Coronary artery (tissue), 2 donors: Measurements from ENCODE around the gene XRN1.
"Not testable (repeated sequence)": the region's sequence is repeated elsewhere in the genome, so short reads cannot be mapped to it uniquely, and the experiment has no call there.

Source experiments
- DNase-seq: peaks from one replicate; pipeline ENCODE4 v3.0.0-alpha.2; 2017; ENCODE audit warnings: low spot score
- H3K27ac ChIP-seq, 2 donors: fragments of 200-600 bp; sonication (generic); one replicate each; pipeline ENCODE4 v1.5.1; 2016 to 2019
- H3K4me3 ChIP-seq: fragments of 200-600 bp; sonication (generic); 2 replicates; pipeline ENCODE4 v1.5.1; 2016; ENCODE audit warnings: mild to moderate bottlenecking, moderate library complexity
- TF ChIP-seq, protein P1 (sequence below): fragments of 200-600 bp; sonication (generic); IDR thresholded peaks from one replicate; pipeline ENCODE4 v1.5.1; 2019; ENCODE audit warnings: antibody characterized with exemption

Gene XRN1

DNA sequence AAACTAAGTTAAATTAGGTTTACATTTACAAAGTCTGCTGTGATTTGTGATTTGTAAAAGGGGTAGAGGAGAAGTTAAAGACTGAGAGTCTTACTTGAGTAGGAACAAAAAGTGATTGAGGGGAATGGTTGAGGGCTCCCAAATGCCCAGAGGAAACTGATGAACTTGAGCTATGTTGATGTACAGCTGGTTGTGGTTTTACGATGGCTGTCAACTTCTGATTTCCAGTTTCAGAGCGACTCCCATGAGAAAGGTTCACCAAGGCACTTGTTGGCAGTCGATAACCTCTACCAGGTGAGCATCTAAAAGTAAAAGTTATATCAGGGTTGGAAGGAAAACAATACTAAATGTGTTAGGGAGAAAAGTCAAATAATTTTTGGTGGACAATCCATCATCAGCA is 91.0 kb downstream of the XRN1 start:
- no peak for DNase-seq
- H3K27ac ChIP-seq, result no peak overlapping the region
- TF ChIP-seq, protein P1, sequence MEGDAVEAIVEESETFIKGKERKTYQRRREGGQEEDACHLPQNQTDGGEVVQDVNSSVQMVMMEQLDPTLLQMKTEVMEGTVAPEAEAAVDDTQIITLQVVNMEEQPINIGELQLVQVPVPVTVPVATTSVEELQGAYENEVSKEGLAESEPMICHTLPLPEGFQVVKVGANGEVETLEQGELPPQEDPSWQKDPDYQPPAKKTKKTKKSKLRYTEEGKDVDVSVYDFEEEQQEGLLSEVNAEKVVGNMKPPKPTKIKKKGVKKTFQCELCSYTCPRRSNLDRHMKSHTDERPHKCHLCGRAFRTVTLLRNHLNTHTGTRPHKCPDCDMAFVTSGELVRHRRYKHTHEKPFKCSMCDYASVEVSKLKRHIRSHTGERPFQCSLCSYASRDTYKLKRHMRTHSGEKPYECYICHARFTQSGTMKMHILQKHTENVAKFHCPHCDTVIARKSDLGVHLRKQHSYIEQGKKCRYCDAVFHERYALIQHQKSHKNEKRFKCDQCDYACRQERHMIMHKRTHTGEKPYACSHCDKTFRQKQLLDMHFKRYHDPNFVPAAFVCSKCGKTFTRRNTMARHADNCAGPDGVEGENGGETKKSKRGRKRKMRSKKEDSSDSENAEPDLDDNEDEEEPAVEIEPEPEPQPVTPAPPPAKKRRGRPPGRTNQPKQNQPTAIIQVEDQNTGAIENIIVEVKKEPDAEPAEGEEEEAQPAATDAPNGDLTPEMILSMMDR, result no peak
- H3K4me3 ChIP-seq, result no peak overlapping the region

DNA sequence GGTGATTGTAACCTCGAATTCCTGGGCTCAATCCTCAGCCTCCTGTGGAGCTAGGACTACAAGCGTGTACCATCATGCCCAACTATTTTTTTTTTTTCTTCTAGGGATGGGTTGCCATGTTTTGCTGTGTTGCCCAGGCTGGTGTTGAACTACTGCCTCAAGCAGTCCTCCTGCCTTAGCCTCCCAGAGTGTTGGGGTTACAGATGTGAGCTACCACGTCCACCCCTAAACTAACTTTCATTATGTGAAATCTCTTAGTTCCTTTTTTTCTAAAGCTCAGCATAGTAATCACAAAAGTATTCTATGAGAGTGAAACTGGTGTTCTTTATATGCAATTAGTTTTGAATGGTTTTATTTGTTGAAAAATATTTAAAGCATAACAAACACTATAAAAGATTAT is 92.1 kb downstream of the XRN1 start:
- no peak overlapping the region for H3K4me3 ChIP-seq
- no peak overlapping the region for H3K27ac ChIP-seq
- TF ChIP-seq, protein P1, result no peak
- DNase-seq, result no peak

DNA sequence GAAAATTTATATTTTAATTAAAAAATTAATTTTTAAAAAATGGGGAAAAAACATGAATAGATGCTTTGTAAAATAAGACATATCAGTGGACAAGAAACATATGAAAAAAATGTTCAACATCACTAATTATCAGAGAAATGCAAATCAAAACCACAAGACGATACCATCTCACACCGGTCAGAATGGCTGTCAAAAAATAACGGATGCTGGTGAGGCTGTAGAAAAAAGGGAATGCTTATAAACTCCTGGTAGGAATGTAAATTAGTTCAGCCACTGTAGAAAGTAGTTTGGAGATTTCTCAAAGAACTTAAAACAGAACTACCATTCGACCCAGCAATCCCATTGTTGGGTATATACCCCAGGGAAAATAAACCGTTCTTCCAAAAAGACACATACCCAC is 93.8 kb downstream of the XRN1 start:
- no peak for DNase-seq
- no peak overlapping the region for H3K27ac ChIP-seq
- H3K4me3 ChIP-seq, result no peak overlapping the region
- TF ChIP-seq, protein P1, result no peak

DNA sequence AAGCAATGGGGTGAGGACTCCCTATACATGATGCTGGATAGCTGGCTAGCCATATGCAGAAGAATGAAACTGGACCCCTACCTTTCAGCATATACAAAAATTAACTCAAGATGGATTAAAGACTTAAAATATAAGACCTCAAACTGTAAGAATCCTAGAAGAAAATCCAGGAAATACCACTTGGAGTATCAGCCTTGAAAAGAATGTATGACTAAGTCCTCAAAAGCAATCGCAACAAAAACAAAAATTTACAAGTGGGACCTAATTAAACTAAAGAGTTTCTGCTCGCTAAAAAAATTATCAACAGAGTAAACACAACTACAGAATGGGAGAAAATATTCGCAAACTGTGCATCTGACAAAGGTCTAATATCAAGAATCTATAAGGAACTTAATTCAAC is 94.3 kb downstream of the XRN1 start:
- no peak for DNase-seq
- TF ChIP-seq, protein P1, result no peak
- no peak overlapping the region for H3K27ac ChIP-seq
- H3K4me3 ChIP-seq, result no peak overlapping the region

DNA sequence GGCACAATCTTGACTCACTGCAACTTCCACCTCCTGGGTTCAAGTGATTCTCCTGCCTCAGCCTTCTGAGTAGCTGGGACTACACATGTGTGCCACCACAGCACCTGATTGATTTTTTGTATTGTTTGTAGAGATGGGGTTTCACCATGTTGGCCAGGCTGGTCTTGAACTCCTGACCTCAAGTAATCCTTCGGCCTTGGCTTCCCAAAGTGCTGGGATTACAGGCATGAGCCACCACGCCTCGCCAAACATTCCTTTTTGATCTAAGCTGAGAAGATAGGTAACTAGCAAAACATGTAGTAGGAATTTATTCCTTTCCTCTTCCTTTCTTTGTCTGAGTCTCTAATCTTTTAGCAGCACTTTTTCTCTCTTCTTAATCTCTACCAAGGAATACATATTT is 95.1 kb downstream of the XRN1 start:
- not testable (repeated sequence) for H3K27ac ChIP-seq, DNase-seq, H3K4me3 ChIP-seq

DNA sequence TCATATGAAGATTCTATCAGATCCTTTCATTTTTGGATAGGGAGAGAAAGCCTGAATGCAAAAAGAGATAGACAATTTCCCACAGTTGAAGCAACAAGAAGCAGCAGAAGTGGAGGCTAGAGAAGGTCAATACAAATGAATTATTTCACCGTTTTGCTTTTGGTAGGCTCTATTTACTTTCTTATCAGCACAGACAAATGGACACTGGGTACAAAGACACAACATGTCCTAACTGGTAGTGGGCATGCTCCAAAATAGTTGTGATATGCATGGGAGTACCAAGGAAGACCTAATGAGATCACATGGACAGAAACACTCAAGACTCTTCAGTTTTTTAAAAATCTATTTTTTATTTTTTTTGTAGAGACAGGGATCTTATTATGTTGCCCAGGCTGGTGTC is 99.4 kb downstream of the XRN1 start:
- TF ChIP-seq, protein P1, result no peak
- no peak for DNase-seq
- no peak overlapping the region for H3K27ac ChIP-seq
- no peak overlapping the region for H3K4me3 ChIP-seq

DNA sequence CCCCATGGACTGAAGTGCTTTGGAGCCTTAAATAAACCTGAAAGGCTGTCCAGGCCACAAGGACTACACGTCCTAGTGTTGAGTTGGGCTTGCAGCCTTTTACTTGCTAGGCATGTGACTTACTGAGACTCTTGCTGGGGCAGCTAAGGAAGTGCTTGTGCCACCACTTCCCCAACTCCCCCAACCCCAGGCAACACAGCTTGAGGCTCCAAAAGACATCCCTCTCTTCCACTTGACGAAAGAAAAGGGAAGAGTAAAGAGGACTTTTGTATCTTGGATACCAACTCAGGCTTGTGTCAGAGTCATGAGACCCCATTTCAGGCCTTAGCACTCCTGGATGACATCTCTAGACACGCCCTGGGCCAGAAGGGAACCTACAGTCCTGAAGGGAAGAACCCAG is 109.8 kb downstream of the XRN1 start:
- TF ChIP-seq, protein P1, result no peak
- no peak overlapping the region for H3K27ac ChIP-seq
- no peak overlapping the region for H3K4me3 ChIP-seq
- DNase-seq, result no peak

DNA sequence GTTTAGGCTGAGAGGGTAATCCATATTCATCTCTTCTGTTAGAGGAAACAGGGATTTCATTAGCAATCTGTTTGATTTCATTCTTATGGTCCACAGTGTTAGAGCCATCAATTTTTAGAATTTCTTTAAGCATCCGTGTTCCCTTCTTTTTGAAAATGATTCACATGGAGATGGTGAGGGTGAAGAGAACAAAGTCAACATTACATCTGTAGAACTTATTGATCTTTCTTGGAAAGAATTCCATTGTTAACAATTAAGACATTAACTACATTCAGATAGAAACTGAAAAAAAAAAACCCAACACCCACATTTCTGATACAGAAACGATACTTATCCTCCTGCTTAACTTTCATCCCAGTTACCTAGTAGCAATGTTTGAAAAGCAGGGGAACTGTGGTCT is 115.4 kb downstream of the XRN1 start:
- Histone ChIP-seq H3K27ac (no peak overlapping the region), H3K4me3 (no peak overlapping the region)
- DNase-seq, result no peak
- TF ChIP-seq, protein P1, result no peak

DNA sequence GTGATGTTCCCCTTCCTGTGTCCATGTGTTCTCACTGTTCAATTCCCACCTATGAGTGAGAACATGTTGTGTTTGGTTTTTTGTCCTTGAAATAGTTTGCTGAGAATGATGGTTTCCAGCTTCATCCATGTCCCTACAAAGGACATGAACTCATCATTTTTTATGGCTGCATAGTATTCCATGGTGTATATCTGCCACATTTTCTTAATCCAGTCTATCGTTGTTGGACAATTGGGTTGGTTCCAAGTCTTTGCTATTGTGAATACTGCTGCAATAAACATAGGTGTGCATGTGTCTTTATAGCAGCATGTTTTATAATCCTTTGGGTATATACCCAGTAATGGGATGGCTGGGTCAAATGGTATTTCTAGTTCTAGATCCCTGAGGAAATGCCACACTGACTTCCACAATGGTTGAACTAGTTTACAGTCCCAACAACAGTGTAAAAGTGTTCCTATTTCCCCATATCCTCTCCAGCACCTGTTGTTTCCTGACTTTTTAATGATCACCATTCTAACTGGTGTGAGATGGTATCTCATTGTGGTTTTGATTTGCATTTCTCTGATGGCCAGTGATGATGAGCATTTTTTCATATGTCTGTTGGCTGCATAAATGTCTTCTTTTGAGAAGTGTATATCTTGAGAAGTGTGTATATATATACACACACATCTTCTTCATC is 123.4 kb downstream of the XRN1 start:
- DNase-seq, H3K4me3 ChIP-seq, H3K27ac ChIP-seq: not testable (repeated sequence)
